Transverse colon (tissue), 3 donors: ENCODE measurements around the gene KCTD21.

Experiments
- EP300 ChIP-seq: sonication (generic); formaldehyde crosslinking; IDR thresholded peaks from one replicate; pipeline ENCODE4 v1.6.1; 2017; ENCODE audit warnings: antibody characterized with exemption, low read depth
- POLR2A ChIP-seq: fragments of 450-650 bp; IDR thresholded peaks from one replicate; pipeline ENCODE4 v1.6.1; 2016; ENCODE audit warnings: antibody characterized with exemption, mild to moderate bottlenecking, moderate library complexity
- TF ChIP-seq, protein P1 (sequence below), 5 experiments: fragments of 200-600 bp in 3 of 5; fragments of 450-650 bp in 2 of 5; sonication (generic) in 3 of 5; IDR thresholded peaks; 1 replicate in 2 of 5; 2 replicates in 3 of 5; pipeline ENCODE4 v1.5.1; 2016 to 2017; ENCODE audit warnings: antibody characterized with exemption in 5 of 5, inconsistent platforms in 3 of 5, mild to moderate bottlenecking in 2 of 5, moderate library complexity in 1 of 5

DNA sequence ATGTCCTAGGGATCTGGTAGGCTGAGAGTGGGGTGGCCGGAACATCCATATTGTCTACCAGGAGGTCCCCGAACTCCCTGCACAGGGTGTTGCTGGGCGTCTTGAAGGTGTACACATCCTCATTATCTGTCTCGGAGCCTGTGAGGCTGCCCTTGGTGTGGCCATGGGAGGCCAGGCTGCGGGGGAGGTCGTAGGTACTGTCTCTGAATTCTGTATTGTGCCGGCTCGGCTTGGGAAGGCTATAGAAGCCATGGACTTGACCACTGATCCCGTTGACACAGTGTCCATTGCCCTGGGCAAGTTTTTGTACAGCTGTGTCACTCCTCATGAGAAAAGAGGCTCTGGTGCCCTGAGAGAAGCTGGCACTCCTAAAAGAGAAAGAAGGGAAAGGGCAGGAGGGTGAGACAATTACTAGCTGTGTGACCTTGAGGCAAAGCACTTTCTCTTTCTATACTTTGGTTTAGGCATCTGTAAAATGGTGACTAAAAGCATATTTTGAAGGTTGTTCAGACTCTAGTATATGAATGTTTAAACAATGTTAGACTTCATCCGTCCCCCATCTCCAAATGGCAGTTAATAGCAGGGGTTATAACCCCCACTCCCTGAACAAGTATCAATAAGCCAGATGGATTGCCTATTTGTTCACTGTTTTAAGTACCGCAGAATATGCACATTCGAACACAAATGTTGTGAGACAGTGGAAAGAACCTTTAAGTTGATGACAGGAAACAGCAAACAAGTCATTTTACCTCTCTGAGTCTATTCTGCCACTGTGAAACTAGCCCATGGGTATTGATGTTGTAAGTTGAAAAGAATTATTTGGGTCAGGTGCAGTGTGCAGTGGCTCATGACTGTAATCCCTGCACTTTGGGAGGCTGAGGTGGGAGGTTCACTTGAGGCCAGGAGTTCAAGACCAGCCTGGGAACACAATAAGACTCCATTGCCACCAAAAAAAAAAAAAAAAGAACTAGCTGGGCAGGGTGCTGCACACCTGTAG is 38.6 kb upstream of the KCTD21 start:
- no peak for TF ChIP-seq POLR2A
- TF ChIP-seq, protein P1, sequence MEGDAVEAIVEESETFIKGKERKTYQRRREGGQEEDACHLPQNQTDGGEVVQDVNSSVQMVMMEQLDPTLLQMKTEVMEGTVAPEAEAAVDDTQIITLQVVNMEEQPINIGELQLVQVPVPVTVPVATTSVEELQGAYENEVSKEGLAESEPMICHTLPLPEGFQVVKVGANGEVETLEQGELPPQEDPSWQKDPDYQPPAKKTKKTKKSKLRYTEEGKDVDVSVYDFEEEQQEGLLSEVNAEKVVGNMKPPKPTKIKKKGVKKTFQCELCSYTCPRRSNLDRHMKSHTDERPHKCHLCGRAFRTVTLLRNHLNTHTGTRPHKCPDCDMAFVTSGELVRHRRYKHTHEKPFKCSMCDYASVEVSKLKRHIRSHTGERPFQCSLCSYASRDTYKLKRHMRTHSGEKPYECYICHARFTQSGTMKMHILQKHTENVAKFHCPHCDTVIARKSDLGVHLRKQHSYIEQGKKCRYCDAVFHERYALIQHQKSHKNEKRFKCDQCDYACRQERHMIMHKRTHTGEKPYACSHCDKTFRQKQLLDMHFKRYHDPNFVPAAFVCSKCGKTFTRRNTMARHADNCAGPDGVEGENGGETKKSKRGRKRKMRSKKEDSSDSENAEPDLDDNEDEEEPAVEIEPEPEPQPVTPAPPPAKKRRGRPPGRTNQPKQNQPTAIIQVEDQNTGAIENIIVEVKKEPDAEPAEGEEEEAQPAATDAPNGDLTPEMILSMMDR (IDR thresholded peaks at IDR 0.05), result no peak
- TF ChIP-seq EP300, result no peak
